Measurements from ENCODE around the gene FBXW4.

DNA sequence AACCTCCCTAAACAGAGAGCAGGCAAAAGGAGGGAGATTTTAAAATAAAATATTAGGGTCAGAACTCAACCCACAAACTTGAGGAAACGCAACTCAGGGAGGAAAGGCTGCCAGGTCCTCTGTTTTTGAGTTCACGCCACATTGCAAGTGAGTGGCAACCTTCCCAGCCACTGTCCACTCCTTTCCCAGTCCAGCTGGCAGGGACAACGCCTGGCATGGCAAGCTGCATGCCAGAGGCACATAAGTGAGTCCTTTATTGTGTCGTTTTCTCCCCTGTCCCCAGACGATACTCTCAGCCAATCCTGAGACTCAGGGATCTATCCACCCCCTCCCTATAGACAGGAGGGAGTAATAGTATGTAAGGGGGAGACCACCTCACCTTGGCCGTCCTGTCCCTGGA, 22.4 kb downstream of the FBXW4 start:
- TF ChIP-seq TAF1 (IDR thresholded peaks at IDR 0.05; ENCODE audit: low read depth, low read length) (no peak), POLR2AphosphoS5 (IDR thresholded peaks at IDR 0.05; ENCODE audit: low read depth, low read length) (no peak), POLR2A (IDR thresholded peaks at IDR 0.05; ENCODE audit: low read depth, low read length) (no peak), POU2F2 (IDR thresholded peaks at IDR 0.05; ENCODE audit: low read depth, low read length) (no peak), SPI1 (IDR thresholded peaks at IDR 0.05; ENCODE audit: low read depth, low read length) (no peak)

All from GM12891 (cell line).